Stimulated activated CD4-positive, alpha-beta T cell treated with anti-CD3 and anti-CD28 coated beads, Interleukin-1b, Interleukin-23, amount 100 ng/mL, for 48 hours (primary cell): ENCODE measurements around the gene FKBP1A.
"Not testable (repeated sequence)": the region's sequence is repeated elsewhere in the genome, so short reads cannot be mapped to it uniquely, and the experiment has no call there.

Experiments
- DNase-seq: peaks from one replicate; pipeline ENCODE4 v3.0.0-alpha.2; 2020

FKBP1A gene

DNA sequence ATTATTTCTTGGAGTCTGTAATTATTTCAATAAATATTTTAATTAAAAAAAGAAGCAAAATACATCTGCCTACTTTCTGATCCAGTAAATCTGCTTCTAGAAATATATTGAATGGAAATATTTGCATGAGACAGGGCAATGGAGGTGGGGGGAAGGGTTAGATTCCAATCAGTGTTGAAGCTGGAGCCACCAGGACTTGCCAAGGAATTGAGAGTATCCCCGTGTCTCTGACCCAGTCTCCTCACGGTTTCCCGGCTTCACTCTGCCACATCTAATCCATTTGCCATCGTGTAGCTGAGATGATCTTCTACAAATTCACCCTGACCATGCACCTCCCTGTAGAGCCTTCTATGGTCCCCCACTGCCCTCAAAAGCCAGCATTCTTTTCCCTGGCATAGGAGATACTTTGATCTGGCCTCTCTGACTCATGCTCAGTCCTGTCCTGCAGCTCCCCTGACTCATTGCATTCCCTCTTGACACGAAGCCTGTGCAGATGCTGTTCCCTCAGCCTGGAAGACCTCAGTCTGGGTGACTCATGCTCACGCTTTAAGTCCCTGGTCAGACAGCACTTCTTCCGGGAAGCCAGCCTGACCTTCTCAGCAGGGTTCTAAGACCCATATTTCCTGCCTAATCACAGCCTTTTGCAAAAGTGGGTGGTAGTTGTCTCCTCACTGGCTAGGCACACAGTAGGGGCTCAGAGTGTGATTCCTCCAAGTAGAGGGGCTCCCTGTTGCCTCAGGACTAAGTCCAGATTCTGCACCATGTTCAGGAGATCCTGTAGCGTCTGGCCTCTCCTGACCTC, 23.0 kb upstream of the FKBP1A start:
- DNase-seq, result no peak

DNA sequence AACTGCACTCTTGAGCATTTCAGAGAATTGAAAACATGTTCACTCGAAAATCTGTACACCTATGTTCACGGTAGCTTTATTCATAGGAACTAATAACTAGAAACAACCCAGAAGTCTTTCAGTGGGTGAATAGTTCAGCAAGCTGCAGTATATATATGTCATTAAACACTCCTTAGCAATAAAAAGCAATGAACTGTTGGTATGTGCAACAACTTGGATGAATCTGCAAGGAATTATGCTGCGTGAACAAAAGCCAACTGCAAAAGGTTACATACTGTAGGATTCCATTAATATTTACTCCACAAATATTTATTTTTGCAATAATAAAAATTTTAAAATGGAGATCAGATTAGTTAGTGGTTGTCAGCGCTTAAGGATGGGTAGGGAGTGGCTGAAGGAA, 22.1 kb upstream of the FKBP1A start:
- no peak for DNase-seq

DNA sequence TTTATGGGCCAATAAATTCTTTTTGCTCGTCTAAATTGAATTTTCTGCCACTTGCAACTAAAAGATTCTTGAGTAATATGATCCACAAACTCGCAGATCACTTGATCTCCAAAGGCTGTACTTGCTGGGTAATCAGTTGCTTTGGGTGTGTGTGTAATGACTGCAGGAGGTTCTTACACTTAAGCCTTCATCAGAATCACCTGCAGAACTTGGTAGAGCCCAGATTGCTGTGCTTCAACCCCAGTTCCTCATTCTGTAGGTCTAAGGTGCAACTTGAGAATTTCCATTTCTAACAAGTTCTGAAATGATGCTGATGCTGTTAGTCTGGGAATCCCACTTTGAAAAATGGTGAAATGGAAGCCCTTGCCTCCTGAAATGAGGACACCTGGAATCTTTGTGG, 12.9 kb upstream of the FKBP1A start:
- no peak for DNase-seq

DNA sequence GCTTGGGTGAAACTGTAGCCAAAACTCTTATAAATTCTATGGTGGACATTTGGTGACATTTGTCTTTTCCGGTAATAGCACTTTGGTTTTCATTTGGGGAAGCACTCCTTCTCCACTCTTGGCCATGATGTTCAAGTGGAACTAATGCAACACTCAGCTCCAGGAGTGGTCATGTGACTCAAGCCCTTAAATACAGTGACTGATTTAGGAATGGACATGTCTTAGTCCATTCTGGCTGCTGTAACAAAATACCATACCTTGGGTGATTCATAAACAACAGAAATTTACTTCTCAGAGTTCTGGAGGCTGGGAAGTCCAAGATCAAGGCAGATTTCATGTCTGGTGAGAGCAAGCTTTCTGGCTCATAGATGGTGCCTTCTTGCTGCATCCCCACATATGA, 10.8 kb upstream of the FKBP1A start:
- no peak for DNase-seq

DNA sequence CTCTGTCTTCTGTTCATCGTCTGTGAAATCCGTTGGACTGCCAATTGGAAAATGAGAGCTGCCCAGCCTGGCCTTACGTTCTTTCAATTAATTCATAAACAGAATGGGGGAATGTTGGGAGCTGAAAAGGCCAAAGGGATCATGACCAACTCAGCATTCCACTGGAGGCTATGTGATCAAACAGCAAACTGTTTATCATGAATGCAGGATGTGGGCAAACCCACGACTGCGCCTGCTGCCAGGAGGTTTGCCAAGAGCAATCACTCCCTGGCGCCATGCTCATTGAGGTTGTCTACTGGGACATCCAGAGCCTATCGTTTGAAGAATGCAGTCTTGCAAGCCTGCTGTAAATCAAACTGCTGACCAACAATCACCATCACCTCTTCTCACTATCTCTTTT, 9.3 kb upstream of the FKBP1A start:
- DNase-seq, result no peak

DNA sequence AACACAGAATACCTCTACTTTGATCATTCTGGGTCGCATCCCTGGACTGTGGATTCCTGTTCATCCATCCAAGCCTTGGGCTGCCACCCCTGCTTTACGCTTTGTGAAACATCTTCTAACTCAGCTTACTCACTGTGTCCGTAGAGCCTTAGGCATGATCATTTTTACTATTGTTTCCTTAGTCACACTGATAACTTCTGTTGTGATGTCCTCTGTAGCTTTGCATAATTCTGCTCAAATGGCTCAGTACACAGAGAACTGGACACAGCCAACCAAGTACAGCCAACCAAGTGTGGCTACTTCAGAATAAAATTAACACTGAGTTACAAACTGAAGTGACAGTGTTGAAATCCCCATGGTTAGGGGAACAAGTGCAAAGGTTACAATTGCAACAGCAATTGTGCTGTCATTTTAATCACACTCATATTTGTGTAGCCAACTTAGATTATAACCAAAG, 8.6 kb upstream of the FKBP1A start:
- DNase-seq, result no peak

DNA sequence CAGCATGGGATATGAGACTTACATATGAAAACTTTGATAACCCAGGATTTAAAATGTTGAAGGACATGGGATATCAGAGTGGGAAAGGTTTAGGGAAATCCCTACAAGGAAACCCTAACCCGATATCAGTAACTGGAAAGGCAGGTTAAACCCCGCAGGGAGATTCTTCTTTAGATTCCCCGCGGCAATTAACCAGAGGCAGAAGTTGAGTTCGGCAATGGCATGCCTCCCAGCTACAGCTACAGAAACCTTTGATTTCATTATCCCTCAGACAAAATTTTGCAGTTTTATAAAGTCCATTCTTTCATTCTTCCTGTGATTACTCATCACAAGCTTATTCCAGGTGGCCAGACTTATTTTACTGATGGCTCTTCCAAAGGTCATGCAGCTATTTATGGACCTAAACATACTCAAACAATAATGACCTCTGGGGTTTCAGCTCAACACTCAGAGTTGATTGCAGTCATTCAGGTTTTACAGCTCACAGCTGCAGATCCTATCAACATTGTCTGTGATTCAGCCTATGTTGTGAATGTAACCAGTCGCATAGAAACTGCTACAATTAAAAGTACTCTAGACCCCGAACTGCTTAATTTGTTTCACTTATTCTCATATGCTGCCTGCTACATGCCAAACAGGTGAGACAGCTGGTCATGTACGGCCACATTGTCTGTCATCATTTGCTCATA, 7.0 kb upstream of the FKBP1A start:
- DNase-seq, result not testable (repeated sequence)

DNA sequence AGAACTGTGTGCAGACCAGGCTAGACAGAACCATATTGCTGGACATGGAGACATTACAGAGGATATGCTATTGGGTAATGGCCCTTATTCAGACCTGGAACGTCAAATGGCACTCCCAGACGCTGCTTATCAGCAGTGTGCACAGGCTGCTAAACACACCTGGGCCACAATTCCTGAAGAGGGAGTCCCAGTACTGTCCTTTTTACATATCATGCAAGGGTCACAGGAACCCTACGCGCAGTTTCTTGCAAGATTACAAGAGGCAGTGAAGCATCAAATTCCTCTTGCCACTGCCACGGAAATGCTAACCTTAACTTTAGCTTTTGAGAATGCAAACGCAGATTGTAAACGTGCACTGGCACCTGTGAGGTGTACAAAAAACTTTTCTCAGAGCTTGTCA, 5.3 kb upstream of the FKBP1A start:
- DNase-seq, result not testable (repeated sequence)

DNA sequence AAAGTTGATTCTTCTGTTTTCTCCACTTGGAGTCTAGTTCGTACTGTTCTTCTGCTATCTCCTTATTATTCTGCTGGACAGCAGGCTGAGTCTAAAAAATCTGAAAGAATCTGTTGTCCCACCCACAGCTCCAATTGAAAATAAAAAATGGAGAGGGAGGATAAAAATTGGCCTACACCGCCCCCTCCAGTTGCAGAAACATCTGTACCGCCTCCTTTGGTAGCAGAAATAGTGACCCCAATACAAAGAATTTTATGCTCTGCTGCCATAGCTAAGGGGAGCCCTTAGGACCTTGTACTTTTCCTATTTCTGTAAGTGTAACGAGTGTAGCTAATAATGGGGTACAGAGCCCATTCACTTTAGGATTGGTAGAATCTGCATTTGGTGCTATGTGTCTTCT, 4.9 kb upstream of the FKBP1A start:
- no peak for DNase-seq

DNA sequence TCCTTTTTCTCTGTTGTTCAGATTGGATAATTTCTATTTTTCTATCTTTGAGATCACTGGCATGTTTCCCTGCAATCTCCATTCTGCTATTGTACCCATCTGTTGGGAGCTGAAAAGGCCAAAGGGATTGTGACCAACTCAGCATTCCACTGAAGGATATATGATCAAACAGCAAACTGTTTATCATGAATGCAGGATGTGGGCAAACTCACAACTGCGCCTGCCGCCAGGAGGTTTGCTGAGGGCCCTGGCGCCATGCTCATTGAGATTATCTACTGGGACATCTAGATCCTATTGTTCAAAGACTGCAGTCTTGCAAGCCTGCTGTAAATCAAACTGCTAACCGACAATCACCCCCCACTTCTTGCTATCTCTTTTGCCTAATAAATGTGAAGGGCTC, 3.8 kb upstream of the FKBP1A start:
- no peak for DNase-seq

DNA sequence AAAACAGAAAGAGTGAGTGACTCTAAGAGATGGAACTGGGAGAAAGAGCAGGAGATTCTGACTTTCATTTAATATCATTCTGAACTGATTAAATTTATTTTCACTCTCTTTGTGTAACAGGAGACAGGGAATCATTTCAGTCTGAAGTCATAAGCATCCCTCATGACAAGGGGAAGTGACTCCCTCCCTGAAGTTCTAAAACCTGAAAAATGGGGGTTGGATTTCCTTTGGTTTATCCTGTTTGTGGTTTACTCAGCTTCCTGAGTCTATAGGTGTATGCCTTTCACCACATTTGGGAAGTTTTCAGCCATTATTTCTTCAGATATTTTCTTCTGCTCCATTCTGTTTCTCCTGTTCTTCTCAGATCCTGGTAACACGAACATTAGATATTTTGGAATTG, 3.4 kb upstream of the FKBP1A start:
- DNase-seq, result no peak

DNA sequence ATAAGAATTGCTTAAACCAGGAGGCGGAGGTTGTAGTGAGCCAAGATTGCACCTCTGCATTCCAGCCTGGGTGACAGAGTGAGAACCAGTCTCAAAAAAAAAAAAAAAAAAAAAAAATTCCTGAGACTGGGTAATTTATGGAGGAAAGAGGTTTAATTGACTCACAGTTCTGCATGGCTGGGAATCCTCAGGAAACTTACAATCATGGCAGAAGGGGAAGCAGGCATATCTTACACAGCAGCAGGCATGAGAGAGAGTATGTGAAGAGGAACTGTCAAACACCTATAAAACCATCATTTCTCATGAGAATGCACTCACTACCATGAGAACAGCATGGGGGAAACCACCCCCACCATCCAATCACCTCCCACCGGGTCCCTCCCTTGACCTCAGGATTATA, 1.8 kb upstream of the FKBP1A start:
- DNase-seq, result no peak

DNA sequence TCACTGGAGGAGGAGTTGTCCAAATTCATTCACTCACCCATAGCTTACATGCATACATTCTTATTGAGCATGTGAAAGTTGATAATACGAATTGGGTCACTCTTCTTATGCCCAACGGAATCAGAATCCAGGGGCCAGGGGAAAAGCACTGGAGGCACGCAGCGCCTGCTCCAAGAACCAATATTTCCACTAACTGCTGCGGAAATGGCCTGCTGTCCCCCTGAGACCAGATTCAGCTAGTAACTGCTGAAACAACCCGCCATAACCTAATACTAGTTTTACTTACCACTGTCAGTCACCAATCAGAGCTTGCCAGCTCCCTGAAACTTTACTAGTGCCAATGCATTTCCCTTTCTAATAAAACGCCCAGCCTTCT, 641 bp upstream of the FKBP1A start:
- no peak for DNase-seq

DNA sequence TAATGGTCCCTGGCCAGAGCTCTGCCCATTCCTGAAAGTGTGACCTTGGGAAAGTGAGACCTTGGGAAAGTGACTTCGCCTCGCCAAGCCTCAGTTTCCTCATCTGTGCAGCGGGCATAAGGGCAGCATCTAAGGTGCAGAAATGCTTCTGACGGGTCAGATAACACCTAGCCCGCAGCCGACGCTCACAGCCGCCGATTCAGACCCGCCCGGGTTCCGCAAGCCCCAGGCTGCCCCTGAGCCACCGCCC, 486 bp downstream of the FKBP1A start:
- no peak for DNase-seq

DNA sequence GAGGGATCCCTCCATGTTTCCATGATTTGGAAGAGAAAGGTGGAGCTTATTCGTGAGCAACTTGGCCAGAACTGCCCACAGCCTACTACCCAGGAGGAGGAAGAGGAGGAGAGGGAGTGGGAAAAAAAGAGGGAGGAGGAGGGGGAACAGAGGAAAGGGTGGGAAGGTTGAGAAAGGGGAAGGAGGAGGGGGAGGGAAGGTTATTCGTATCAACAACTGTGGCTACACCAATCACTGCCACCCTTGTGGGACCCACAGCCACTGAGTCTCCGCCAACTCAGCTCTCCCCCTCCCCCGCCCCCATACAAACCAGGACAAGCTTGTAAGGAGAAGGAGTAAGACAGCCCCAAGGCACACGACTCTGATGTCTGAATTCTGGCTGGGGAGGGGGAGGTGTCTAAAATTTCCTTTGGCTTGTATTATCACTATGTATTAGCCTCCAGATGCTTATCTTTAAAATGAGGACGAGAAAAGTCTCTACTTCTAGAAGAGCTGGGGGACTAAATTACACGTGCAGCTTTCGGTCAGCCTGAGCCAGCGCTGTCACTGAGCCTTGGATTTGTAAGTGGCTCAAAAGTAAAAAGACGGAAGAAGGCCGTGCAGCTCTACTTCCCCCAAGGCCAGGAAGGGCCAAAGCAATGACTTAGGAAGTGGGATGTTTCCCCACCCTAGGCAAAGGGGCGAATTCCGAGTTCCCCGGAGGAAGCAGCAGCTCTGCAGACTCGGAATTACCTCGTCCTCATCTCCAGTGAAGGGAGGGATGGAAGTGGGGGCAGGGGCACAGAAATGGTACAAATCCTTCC, 1.0 kb downstream of the FKBP1A start:
- DNase-seq, result no peak

DNA sequence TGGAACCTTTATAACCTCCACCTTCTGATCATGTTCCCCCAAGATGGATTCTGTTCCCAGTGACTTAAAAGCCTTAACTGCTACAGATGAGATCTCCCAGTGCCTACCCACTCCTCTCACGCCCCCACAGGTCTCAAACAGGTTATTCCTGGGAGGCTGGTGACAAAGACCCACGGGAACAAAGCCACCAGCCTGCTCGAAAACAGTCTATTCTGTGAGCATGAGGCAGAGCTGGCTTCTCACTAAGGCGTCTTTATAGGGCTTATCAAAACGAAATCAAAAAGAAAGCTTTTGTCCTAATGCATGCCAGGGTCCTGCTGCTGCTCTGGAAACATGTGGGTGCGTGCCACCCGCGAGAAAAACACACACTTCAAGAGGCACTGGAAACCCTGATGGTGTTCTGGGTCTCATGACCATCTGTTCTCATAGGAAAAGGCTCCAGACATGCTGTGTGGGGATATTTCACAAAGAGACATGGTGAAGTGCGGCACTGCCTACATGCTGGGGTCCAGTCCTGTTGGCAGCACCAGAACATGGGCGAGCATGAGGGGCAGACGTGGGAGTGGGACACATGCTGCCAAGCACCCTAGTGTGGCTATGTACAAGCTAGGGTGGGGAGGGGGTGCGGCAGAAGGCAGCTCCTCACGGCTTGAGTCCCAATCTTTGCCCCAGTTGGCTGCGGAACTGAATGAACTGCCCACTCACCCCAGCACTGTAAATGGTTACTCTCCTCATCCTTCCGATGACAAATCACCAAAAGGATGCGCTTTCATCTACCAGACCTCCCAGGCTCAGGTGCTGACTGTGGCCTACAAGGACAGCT, 2.1 kb downstream of the FKBP1A start:
- no peak for DNase-seq

DNA sequence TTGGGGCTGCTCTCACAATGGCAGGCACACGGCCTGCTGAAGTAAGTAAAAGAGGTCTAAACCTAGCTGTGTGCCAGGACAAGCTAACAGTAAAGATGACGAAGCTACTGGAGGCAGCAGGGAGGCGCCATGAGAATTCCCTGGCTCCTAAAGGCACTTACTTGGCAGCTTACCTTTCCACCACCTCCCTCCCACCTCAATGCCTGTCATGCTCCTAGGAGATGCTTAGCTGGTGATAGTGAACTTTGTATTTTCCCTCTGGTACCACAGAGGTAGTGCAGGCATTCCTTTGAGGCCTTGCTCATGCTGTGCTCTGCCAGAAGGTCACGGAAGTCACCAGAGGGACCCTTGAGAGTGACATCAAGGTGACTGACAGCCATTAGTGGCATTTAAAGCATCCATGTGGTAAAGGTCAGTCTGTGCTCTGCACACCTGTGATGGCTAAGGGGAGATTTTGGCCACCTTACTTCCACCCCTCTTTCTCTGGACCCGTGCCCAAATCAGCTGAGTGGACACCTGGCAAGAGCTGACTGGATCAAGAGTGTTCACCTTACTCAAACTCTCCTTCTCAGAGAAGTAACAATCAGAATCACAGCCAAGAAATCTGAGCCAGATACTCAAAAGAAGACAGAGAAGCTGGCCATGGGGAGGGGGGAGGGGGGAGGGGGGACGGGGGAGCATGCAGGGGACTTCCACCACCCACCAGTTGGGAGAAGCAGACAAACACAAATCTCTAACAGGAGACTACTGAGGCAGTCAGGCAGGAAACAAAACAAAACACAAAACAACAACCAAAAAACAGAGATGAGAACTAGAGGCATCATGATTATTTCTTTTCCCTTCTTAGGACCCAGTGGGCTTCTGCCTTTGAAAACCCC, 2.9 kb downstream of the FKBP1A start:
- DNase-seq, result no peak

DNA sequence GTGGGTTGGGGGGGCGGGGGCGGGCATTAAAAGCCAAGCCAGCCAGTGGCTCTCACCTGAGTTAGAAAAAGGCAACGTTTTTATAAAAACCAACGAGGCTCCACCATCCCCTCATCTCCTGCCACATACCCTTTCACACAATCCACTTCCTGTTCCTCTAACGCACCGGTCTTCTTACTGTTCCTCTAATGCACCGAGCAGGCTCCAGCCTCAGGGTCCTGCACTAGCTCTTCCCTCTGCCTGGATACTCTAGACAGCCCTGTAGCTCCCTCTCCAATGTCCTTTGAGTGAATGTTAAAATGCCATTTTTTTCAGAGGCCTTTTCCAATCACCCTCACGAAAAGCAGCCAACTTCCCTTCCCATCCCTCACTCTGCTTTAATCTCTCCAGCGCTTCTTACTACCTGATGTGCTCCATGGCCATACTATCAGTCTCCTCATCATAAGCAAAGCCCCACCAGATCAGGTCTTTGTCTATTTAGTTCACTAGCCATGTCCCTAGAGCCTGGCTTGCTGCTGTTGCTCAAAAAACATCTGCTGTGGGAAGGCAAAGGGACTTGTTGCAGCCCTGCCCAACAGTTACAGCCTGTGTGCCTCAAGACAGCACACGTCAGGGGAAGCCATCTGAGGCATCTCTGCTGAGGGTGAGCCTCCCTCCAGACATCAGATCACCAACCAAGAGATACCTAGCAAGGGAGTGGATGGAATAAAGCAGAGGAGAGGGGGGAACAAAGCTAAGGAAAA, 3.9 kb downstream of the FKBP1A start:
- no peak for DNase-seq

DNA sequence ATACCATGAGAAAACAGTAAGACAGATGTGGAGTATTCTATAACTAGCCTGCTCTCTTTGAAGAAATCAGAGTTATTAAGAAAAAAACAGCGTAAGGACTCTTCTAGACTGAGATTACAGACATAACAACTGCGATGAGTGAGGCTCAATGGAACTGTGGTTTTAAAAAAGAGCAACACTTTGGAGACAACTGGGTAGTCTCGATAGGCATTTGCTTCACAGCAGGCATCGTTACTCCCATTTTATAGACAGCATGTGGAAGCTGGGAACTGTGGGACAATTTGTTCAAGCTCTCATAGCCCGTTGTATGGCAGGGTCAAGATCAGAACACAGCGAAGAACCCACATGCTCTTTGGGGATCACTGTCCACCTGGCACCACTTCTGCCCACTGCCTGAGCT, 4.6 kb downstream of the FKBP1A start:
- DNase-seq, result no peak

DNA sequence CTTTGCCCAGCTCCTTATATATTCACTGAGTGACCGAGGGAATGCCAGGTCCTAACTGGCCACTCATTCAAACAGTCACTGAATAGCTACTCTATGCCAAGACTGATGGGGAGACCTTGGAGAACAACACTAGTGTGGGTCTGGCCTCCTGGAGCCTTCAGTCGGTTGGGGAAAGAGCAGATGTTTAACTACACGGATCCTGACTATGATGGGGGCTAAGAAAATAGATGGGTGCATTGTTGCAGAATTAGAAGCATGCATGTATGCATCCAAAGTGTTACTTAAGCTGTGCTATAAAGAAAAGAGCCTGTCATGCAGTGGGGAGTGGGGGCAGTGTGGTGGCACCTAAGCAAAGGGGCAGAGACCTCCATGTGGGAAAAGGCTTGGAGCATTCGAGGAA, 6.5 kb downstream of the FKBP1A start:
- DNase-seq, result no peak

DNA sequence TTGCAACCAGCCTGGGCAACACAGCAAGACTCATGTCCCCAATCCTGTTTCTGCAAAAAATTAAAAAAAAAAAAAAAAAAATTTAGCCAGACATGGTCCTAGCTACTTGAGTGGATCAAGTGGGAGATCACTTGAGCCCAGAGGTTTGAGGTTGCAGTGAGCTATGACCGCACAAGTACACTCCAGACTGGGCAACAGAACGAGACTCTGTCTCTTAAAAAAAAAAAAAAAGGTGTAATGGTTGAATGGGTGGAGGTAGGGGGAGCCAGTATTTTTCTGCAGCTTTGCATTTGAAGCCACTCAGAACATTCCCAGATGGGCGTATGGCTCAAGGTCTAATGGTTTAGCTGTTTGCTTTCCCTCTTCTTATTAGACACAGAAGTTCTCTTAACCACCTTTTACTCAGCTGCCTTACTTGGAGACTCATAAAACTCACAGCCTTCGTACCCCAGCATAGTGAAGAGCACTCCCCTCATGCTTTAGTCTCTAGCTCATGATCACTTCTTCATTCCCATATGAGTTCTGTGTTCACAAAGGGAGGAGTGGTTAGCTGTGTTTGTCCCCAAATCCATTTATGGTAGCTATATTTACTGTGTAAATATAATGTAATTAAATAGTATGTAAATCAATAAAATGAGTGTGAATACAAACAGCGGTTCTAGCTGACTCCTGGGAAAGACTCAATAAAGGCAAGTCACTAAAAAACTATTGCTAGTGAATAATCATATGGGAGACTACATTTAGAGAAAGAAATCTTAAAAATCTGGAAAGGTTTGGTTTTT, 9.0 kb downstream of the FKBP1A start:
- no peak for DNase-seq
